IMR-90 (cell line): ENCODE results near the gene MS4A6A. TPM values are rescaled to one million over a fixed set of nuclear protein-coding genes. Genes with fewer than 3 reads are reported as not detected.

Experiments
- ATAC-seq: fragments of 200-7000 bp; cut with Tn5 transposase; 2 replicates; pipeline ENCODE4 v1.9.1; 2020; ENCODE audit warnings: low read depth, mild to moderate bottlenecking, moderate library complexity
- BruUV-seq: library from RNA; stranded (reverse); fragments of 400-500 nt; replicated peaks from 2 replicates; lab custom pipeline; 2021; lab: Mats Ljungman, UMichigan
- CTCF ChIA-PET: fragments of 300-600 bp; formaldehyde crosslinking; extraction: SDS; loops from one replicate; lab custom pipeline; 2021; ENCODE audit warnings: antibody characterized with exemption; lab: Yijun Ruan, JAX
- POLR2A ChIA-PET: fragments of 300-600 bp; sonication (Branson Sonifier 250); formaldehyde crosslinking; loops from one replicate; lab custom pipeline; 2022; ENCODE audit warnings: antibody characterized with exemption; ENCODE audit not compliant: unreplicated experiment; lab: Charles Lee
- DNase-seq: peaks from one replicate; pipeline ENCODE4 v3.0.0; 2013
- H2AFZ ChIP-seq: replicated peaks from 2 replicates; pipeline ENCODE3; 2013; ENCODE audit warnings: low read length, mild to moderate bottlenecking; ENCODE audit not compliant: poor library complexity
- H2AK5ac ChIP-seq: 2 replicates; pipeline ENCODE4 v1.6.1; 2013; ENCODE audit warnings: low read depth, low read length, inconsistent platforms
- H2AK9ac ChIP-seq: replicated peaks from 2 replicates; pipeline ENCODE3; 2013; ENCODE audit warnings: mild to moderate bottlenecking, low read depth, low read length, moderate library complexity; ENCODE audit not compliant: poor library complexity
- H2BK120ac ChIP-seq: 2 replicates; pipeline ENCODE4 v1.6.1; 2013; ENCODE audit warnings: low read depth, low read length, inconsistent platforms
- H2BK15ac ChIP-seq: 3 replicates; pipeline ENCODE4 v1.6.1; 2013; ENCODE audit warnings: low read depth, low read length, inconsistent platforms
- H2BK20ac ChIP-seq: 2 replicates; pipeline ENCODE4 v1.6.1; 2013; ENCODE audit warnings: low read depth, mild to moderate bottlenecking, inconsistent platforms, low read length, moderate library complexity
- H2BK5ac ChIP-seq: 2 replicates; pipeline ENCODE4 v1.6.1; 2013; ENCODE audit warnings: mild to moderate bottlenecking, low read depth, low read length, inconsistent platforms; ENCODE audit not compliant: poor library complexity, severe bottlenecking
- H3K14ac ChIP-seq: replicated peaks from 2 replicates; pipeline ENCODE4 v1.6.1; 2013; ENCODE audit warnings: low read depth, low read length, inconsistent platforms
- H3K18ac ChIP-seq: 2 replicates; pipeline ENCODE4 v1.6.1; 2013; ENCODE audit warnings: low read depth, low read length, control low read depth
- H3K23ac ChIP-seq: 2 replicates; pipeline ENCODE4 v1.6.1; 2013; ENCODE audit warnings: low read depth, low read length, inconsistent platforms
- H3K27ac ChIP-seq: 2 replicates; pipeline ENCODE4 v1.5.1; 2013; ENCODE audit warnings: mild to moderate bottlenecking, control low read depth, low read length; ENCODE audit not compliant: insufficient read depth
- H3K27me3 ChIP-seq: 2 replicates; pipeline ENCODE4 v1.6.1; 2013; ENCODE audit warnings: low read length; ENCODE audit not compliant: control insufficient read depth, insufficient read depth
- H3K36me3 ChIP-seq: 2 replicates; pipeline ENCODE4 v1.6.1; 2013; ENCODE audit warnings: low read length, mixed read lengths; ENCODE audit not compliant: control insufficient read depth, insufficient read depth
- H3K4ac ChIP-seq: 2 replicates; pipeline ENCODE4 v1.6.1; 2013; ENCODE audit warnings: low read depth, low read length, inconsistent platforms
- H3K4me1 ChIP-seq: 2 replicates; pipeline ENCODE4 v1.6.1; 2013; ENCODE audit warnings: low read length, mixed read lengths; ENCODE audit not compliant: control insufficient read depth, insufficient read depth
- H3K4me2 ChIP-seq: 2 replicates; pipeline ENCODE4 v1.6.1; 2013; ENCODE audit warnings: low read depth, mild to moderate bottlenecking, control low read depth, low read length, moderate library complexity
- H3K4me3 ChIP-seq: 2 replicates; pipeline ENCODE4 v1.5.1; 2013; ENCODE audit warnings: low read depth, mild to moderate bottlenecking, control low read depth, low read length, moderate library complexity; ENCODE audit not compliant: insufficient read depth
- H3K56ac ChIP-seq: 2 replicates; pipeline ENCODE4 v1.6.1; 2013; ENCODE audit warnings: low read length, inconsistent platforms; ENCODE audit not compliant: insufficient read depth; ENCODE audit errors: extremely low read depth
- H3K79me1 ChIP-seq, 2 experiments: 2 replicates each; pipeline ENCODE4 v1.6.1; 2013; ENCODE audit warnings: low read length in 2 of 2, inconsistent platforms in 1 of 2, low read depth in 1 of 2
- H3K9ac ChIP-seq: 2 replicates; pipeline ENCODE4 v1.6.1; 2013; ENCODE audit warnings: low read depth, low read length, control low read depth
- H3K9me1 ChIP-seq: 2 replicates; pipeline ENCODE4 v1.6.1; 2013; ENCODE audit warnings: low read length, inconsistent platforms; ENCODE audit not compliant: insufficient read depth
- H3K9me3 ChIP-seq: 2 replicates; pipeline ENCODE4 v1.6.1; 2013; ENCODE audit warnings: low read length; ENCODE audit not compliant: control insufficient read depth, insufficient read depth
- H4K20me1 ChIP-seq: 2 replicates; pipeline ENCODE4 v1.6.1; 2013; ENCODE audit warnings: low read length, inconsistent platforms; ENCODE audit not compliant: insufficient read depth
- H4K5ac ChIP-seq: 2 replicates; pipeline ENCODE4 v1.6.1; 2013; ENCODE audit warnings: mild to moderate bottlenecking, low read depth, low read length, control low read depth
- H4K8ac ChIP-seq, 2 experiments: 2 replicates each; pipeline ENCODE4 v1.6.1; 2013; ENCODE audit warnings: low read depth in 2 of 2, low read length in 2 of 2, control low read depth in 1 of 2, inconsistent platforms in 1 of 2
- H4K91ac ChIP-seq: 2 replicates; pipeline ENCODE4 v1.6.1; 2013; ENCODE audit warnings: low read depth, low read length, inconsistent platforms; ENCODE audit not compliant: insufficient read depth
- BHLHE40 ChIP-seq: fragments of 150-350 bp; IDR thresholded peaks from 2 replicates; pipeline ENCODE4 v1.6.1; 2016; ENCODE audit warnings: mild to moderate bottlenecking, low read depth, low read length
- CHD1 ChIP-seq: IDR thresholded peaks from 2 replicates; pipeline ENCODE4 v1.6.1; 2012; ENCODE audit warnings: low read depth, low read length, improper control_type of control experiment
- CTCF ChIP-seq: conservative IDR thresholded peaks from 2 replicates; pipeline ENCODE4 v1.5.1; 2012; ENCODE audit warnings: mild to moderate bottlenecking, low read depth, low read length, improper control_type of control experiment
- ELK1 ChIP-seq: fragments of 150-350 bp; IDR thresholded peaks from 2 replicates; pipeline ENCODE4 v1.6.1; 2016; ENCODE audit warnings: low read depth, mild to moderate bottlenecking, low read length, moderate library complexity, borderline replicate concordance
- FOS ChIP-seq: fragments of 150-350 bp; IDR thresholded peaks from 2 replicates; pipeline ENCODE4 v1.6.1; 2016; ENCODE audit warnings: low read depth, low read length
- MAFK ChIP-seq: IDR thresholded peaks from 2 replicates; pipeline ENCODE4 v1.6.1; 2012; ENCODE audit warnings: low read depth, low read length, improper control_type of control experiment
- MXI1 ChIP-seq: IDR thresholded peaks from 2 replicates; pipeline ENCODE4 v1.6.1; 2012; ENCODE audit warnings: low read depth, mild to moderate bottlenecking, low read length, moderate library complexity, borderline replicate concordance
- NFE2L2 ChIP-seq: fragments of 150-350 bp; IDR thresholded peaks from 2 replicates; pipeline ENCODE4 v1.6.1; 2016; ENCODE audit warnings: low read depth, mild to moderate bottlenecking, low read length
- RFX5 ChIP-seq: IDR thresholded peaks from 2 replicates; pipeline ENCODE4 v1.8.0; 2012; ENCODE audit warnings: low read depth, mild to moderate bottlenecking, low read length, moderate library complexity
- SMC3 ChIP-seq: fragments of 150-350 bp; IDR thresholded peaks from 2 replicates; pipeline ENCODE4 v1.6.1; 2016; ENCODE audit warnings: low read depth, mild to moderate bottlenecking, antibody characterized with exemption, low read length, moderate library complexity
- USF2 ChIP-seq: fragments of 150-350 bp; IDR thresholded peaks from 2 replicates; pipeline ENCODE4 v1.6.1; 2017; ENCODE audit warnings: mild to moderate bottlenecking, antibody characterized with exemption, low read length, low read depth
- dilution Hi-C: fragments of 300-500 bp; cut with HindIII; formaldehyde crosslinking; loops from one replicate; pipeline ENCODE4 v1.14.3; 2018; ENCODE audit warnings: low sequenced_read_pairs; ENCODE audit not compliant: unreplicated experiment
- in situ Hi-C: fragments of 300-500 bp; cut with MboI; formaldehyde crosslinking; loops from 3 replicates; pipeline ENCODE4 v1.14.3; 2019; ENCODE audit warnings: low sequenced_read_pairs, inconsistent platforms, mixed read lengths
- intact Hi-C: fragments of 100-400 bp; cut with micrococcal nuclease; formaldehyde crosslinking; loops from 2 replicates; pipeline ENCODE4 v1.10.0; 2022
- polyA plus RNA-seq, 3 experiments: library from polyadenylated mRNA; depleted of rRNA; stranded (reverse); fragments of >200 nt; gene quantifications; 2 replicates each; pipeline ENCODE4 v1.2.3, GENCODE V29; 2012; ENCODE audit warnings: low replicate concordance in 1 of 3
- total RNA-seq: library from RNA; depleted of rRNA; stranded (reverse); fragments of >200 nt; gene quantifications from 2 replicates; pipeline ENCODE4 v1.2.3, GENCODE V29; 2012

Gene MS4A6A
- total and polyA plus RNA-seq, 2 of the 4 experiments (the other 2 are of a cell fraction) = not detected

- Histone ChIP-seq H2AK9ac (no peak overlapping the region), H2BK5ac (no peak overlapping the region), H3K4me3 (no peak overlapping the region), H2AK5ac (no peak overlapping the region), H3K4me1 (no peaks in the 10 kb centered on the region), H3K4me2 (no peak overlapping the region), H3K9me3 (peaks cover 3% of the 10 kb centered on the region; the same call in 1 of the 2 replicates), H4K20me1 (no peaks in the 10 kb centered on the region), H2AFZ (no peak overlapping the region), H3K79me1 (no peaks in the 10 kb centered on the region), H2BK20ac (no peak overlapping the region), H3K23ac (no peak overlapping the region), H4K5ac (no peak overlapping the region), H2BK120ac (no peak overlapping the region), H3K18ac (no peak overlapping the region), H3K4ac (no peak overlapping the region), H3K56ac (no peak overlapping the region), H3K36me3 (no peaks in the 10 kb centered on the region), H3K27me3 (no peaks in the 10 kb centered on the region), H3K9me1 (no peaks in the 10 kb centered on the region), H4K91ac (no peak overlapping the region), H4K8ac (no peak overlapping the region), H2BK15ac (no peak overlapping the region), H3K9ac (no peak overlapping the region), H3K14ac (no peak overlapping the region), H3K27ac (no peak overlapping the region)
- CTCF ChIA-PET = no interaction called here
- ATAC-seq (no peak), DNase-seq (no peak)
- dilution Hi-C loops = no loop called here
- no TSS peak for BruUV-seq
- POLR2A ChIA-PET = no interaction called here
- intact Hi-C loops = no loop called here
- in situ Hi-C loops = no loop called here
- TF ChIP-seq NFE2L2 (no peak), FOS (no peak), MAFK (no peak), CTCF (no peak), MXI1 (no peak), CHD1 (no peak), RFX5 (no peak), BHLHE40 (no peak), USF2 (no peak), SMC3 (no peak), ELK1 (no peak)
Observed at GRCh38 chr11:60130496-60130895, 52.4 kb downstream of the MS4A6A start.
